ENCODE measurements around the gene MKNK1. TPM values are rescaled to one million over a fixed set of nuclear protein-coding genes. Genes with fewer than 3 reads are reported as not detected.

The MKNK1 gene
- total and polyA plus RNA-seq, 2 of the 4 experiments (the other 2 are of a cell fraction) = 14.3 to 35.2 TPM

- ATAC-seq (ENCODE audit: low read depth) (peak; percentile 32), DNase-seq (peak; percentile 33)
- no TSS peak for BruUV-seq (replicated peaks)
These were observed 34.0 kb downstream of the MKNK1 start for GRCh38 chr1:46569884-46570725.

More at GRCh38 chr1:46569884-46570725, 34.0 kb downstream of the MKNK1 start:
- Histone ChIP-seq H3K4me2 (ENCODE audit: low read depth, low read length) (no peak overlapping the region), H4K5ac (ENCODE audit: low read depth, low read length) (no peak overlapping the region), H3K23ac (ENCODE audit: low read depth, low read length) (no peak overlapping the region), H3K4ac (ENCODE audit: low read depth, low read length) (no peak overlapping the region), H4K8ac (ENCODE audit: low read depth in 2 of 2, low read length in 2 of 2) (no peak overlapping the region), H3K9me3 (ENCODE audit: control insufficient read depth, insufficient read depth, low read length) (no peaks in the 10 kb centered on the region), H3K56ac (ENCODE audit: extremely low read depth, insufficient read depth, low read length) (no peak overlapping the region), H4K91ac (ENCODE audit: insufficient read depth, low read depth, low read length) (no peak overlapping the region), H3K4me1 (ENCODE audit: control insufficient read depth, insufficient read depth, low read length) (peaks cover 2% of the 10 kb centered on the region; the same call in 1 of the 2 replicates), H2BK15ac (ENCODE audit: low read depth, low read length) (no peak overlapping the region), H4K20me1 (ENCODE audit: insufficient read depth, low read length) (no peaks in the 10 kb centered on the region), H2AFZ (replicated peaks; ENCODE audit: low read length, poor library complexity) (no peak overlapping the region), H2AK5ac (ENCODE audit: low read depth, low read length) (no peak overlapping the region), H2BK120ac (ENCODE audit: low read depth, low read length) (no peak overlapping the region), H3K79me1 (ENCODE audit: low read depth in 1 of 2, low read length in 2 of 2) (no peaks in the 10 kb centered on the region), H3K36me3 (ENCODE audit: control insufficient read depth, insufficient read depth, low read length) (peaks cover 15% of the 10 kb centered on the region), H3K9me1 (ENCODE audit: insufficient read depth, low read length) (peaks cover 11% of the 10 kb centered on the region), H2AK9ac (replicated peaks; ENCODE audit: low read depth, low read length, poor library complexity) (no peak overlapping the region), H3K27me3 (ENCODE audit: control insufficient read depth, insufficient read depth, low read length) (no peaks in the 10 kb centered on the region), H3K27ac (ENCODE audit: insufficient read depth, low read length) (no peak overlapping the region), H2BK5ac (ENCODE audit: low read depth, low read length, poor library complexity, severe bottlenecking) (no peak overlapping the region), H3K14ac (replicated peaks; ENCODE audit: low read depth, low read length) (no peak overlapping the region), H3K18ac (ENCODE audit: low read depth, low read length) (no peak overlapping the region), H3K4me3 (ENCODE audit: insufficient read depth, low read depth, low read length) (no peak overlapping the region), H2BK20ac (ENCODE audit: low read depth, low read length) (no peak overlapping the region), H3K9ac (ENCODE audit: low read depth, low read length) (no peak overlapping the region)
- no CpG with 5 or more reads among the region's 14 CpGs for whole genome bisulfite sequencing, 2 experiments (ENCODE audit: extremely low coverage in 2 of 2, insufficient read length in 1 of 2)
- in situ Hi-C loops (cut with MboI; ENCODE audit: low sequenced_read_pairs) = no loop called here
- POLR2A ChIA-PET (ENCODE audit: unreplicated experiment) = no interaction called here
- CTCF ChIA-PET = no interaction called here
- TF ChIP-seq NFE2L2 (IDR thresholded peaks at IDR 0.05; ENCODE audit: low read depth, low read length) (no peak), MAZ (IDR thresholded peaks at IDR 0.05; ENCODE audit: borderline replicate concordance, low read depth, low read length) (no peak), RFX5 (IDR thresholded peaks at IDR 0.05; ENCODE audit: low read depth, low read length) (no peak), SMC3 (IDR thresholded peaks at IDR 0.05; ENCODE audit: low read depth, low read length) (no peak), POLR2A (IDR thresholded peaks at IDR 0.05; ENCODE audit: low read depth, low read length) (no peak), BHLHE40 (IDR thresholded peaks at IDR 0.05; ENCODE audit: low read depth, low read length) (no peak), ELK1 (IDR thresholded peaks at IDR 0.05; ENCODE audit: borderline replicate concordance, low read depth, low read length) (no peak), MXI1 (IDR thresholded peaks at IDR 0.05; ENCODE audit: borderline replicate concordance, low read depth, low read length) (no peak), FOS (IDR thresholded peaks at IDR 0.05; ENCODE audit: low read depth, low read length) (no peak), CEBPB (IDR thresholded peaks at IDR 0.05; ENCODE audit: low read depth, low read length) (no peak)
- TF ChIP-seq, protein P1, sequence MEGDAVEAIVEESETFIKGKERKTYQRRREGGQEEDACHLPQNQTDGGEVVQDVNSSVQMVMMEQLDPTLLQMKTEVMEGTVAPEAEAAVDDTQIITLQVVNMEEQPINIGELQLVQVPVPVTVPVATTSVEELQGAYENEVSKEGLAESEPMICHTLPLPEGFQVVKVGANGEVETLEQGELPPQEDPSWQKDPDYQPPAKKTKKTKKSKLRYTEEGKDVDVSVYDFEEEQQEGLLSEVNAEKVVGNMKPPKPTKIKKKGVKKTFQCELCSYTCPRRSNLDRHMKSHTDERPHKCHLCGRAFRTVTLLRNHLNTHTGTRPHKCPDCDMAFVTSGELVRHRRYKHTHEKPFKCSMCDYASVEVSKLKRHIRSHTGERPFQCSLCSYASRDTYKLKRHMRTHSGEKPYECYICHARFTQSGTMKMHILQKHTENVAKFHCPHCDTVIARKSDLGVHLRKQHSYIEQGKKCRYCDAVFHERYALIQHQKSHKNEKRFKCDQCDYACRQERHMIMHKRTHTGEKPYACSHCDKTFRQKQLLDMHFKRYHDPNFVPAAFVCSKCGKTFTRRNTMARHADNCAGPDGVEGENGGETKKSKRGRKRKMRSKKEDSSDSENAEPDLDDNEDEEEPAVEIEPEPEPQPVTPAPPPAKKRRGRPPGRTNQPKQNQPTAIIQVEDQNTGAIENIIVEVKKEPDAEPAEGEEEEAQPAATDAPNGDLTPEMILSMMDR (conservative IDR thresholded peaks at IDR 0.05; ENCODE audit: low read depth, low read length) = no peak
- dilution Hi-C loops (cut with HindIII; ENCODE audit: low sequenced_read_pairs, unreplicated experiment) = no loop called here
- intact Hi-C loops (cut with micrococcal nuclease) = no loop called here

Data from IMR-90 (cell line).